PC-3 (cell line): ENCODE data around the gene EFR3B.

Experiments used
- CTCF ChIP-seq: fragments of 300-600 bp; sonication (generic); conservative IDR thresholded peaks from 2 replicates; pipeline ENCODE4 v1.5.1; 2017; ENCODE audit warnings: antibody characterized with exemption, low read depth, mild to moderate bottlenecking, low read length
- EZH2phosphoT487 ChIP-seq: fragments of 300-600 bp; sonication (generic); IDR thresholded peaks from 2 replicates; pipeline ENCODE4 v1.6.1; 2018; ENCODE audit warnings: mild to moderate bottlenecking, antibody characterized with exemption, low read length, borderline replicate concordance

GRCh38 chr2:25055376-25055920 lies 13.6 kb downstream of the EFR3B start:
- TF ChIP-seq CTCF, result no peak
- TF ChIP-seq EZH2phosphoT487, result no peak
